Measurements from ENCODE around the gene TM2D3. TPM values are rescaled to one million over a fixed set of nuclear protein-coding genes. Genes with fewer than 3 reads are reported as not detected.

The TM2D3 gene
- total RNA-seq, 1 experiment from 2014 or later, result 23.1 TPM

- no peak for DNase-seq (ENCODE audit: low spot score)
- H3K9me3 Mint-ChIP-seq, result no peaks in the 10 kb centered on the region
- TF ChIP-seq ZNF416 (CRISPR knock-in tag; IDR thresholded peaks at IDR 0.05) (no peak), ERG (CRISPR knock-in tag; IDR thresholded peaks at IDR 0.05) (no peak), KAT7 (CRISPR knock-in tag; IDR thresholded peaks at IDR 0.05; ENCODE audit: borderline replicate concordance) (no peak), AFF4 (CRISPR knock-in tag; IDR thresholded peaks at IDR 0.05; ENCODE audit: borderline replicate concordance) (no peak), ZNF317 (CRISPR knock-in tag; IDR thresholded peaks at IDR 0.05; ENCODE audit: borderline replicate concordance, low read depth) (no peak), ETV6 (CRISPR knock-in tag; IDR thresholded peaks at IDR 0.05) (no peak), FOXJ3 (CRISPR knock-in tag; IDR thresholded peaks at IDR 0.05; ENCODE audit: borderline replicate concordance) (no peak), NR2C2 (CRISPR knock-in tag; IDR thresholded peaks at IDR 0.05) (no peak), ELF4 (CRISPR knock-in tag; IDR thresholded peaks at IDR 0.05; ENCODE audit: low read depth) (no peak), ATF1 (CRISPR knock-in tag; IDR thresholded peaks at IDR 0.05) (no peak)
- H3K4me3 Mint-ChIP-seq, result no peak overlapping the region
- no peak overlapping the region for H3K27ac Mint-ChIP-seq
- ATAC-seq, result no peak
- no peaks in the 10 kb centered on the region; the same call in 1 of the 2 replicates for H3K36me3 Mint-ChIP-seq
- peaks cover 6% of the 10 kb centered on the region for H3K4me1 Mint-ChIP-seq
- ChIA-PET CTCF (interaction anchor here (1.3 kb wide), 1 partner anchor 39 kb away, joined by 3 read pairs; no protein-coding TSS in a partner anchor), POLR2A (no interaction called here)
- no peaks in the 10 kb centered on the region for H3K27me3 Mint-ChIP-seq (ENCODE audit: low read depth)
These were observed 27.6 kb upstream of the TM2D3 start for GRCh38 chr15:101679806-101680205.

- TF ChIP-seq PRRX2 (CRISPR knock-in tag; IDR thresholded peaks at IDR 0.05), result no peak
- TF ChIP-seq SOX15 (CRISPR knock-in tag; IDR thresholded peaks at IDR 0.05), result no peak
- no peak for TF ChIP-seq ZNF317 (CRISPR knock-in tag; IDR thresholded peaks at IDR 0.05; ENCODE audit: borderline replicate concordance, low read depth)
- Mint-ChIP-seq H3K4me1 (peaks cover 6% of the 10 kb centered on the region), H3K4me3 (no peak overlapping the region), H3K27me3 (ENCODE audit: low read depth) (no peaks in the 10 kb centered on the region), H3K9me3 (no peaks in the 10 kb centered on the region), H3K36me3 (peaks cover 8% of the 10 kb centered on the region), H3K27ac (no peak overlapping the region)
- ChIA-PET POLR2A (no interaction called here), CTCF (no interaction called here)
- ATAC-seq, result no peak
- no peak for DNase-seq (ENCODE audit: low spot score)
These were observed 24.7 kb upstream of the TM2D3 start for GRCh38 chr15:101676921-101677329.

GRCh38 chr15:101675796-101676582 is 23.8 kb upstream of the TM2D3 start:
- POLR2A ChIA-PET, result interaction anchor here (0.7 kb wide), 1 partner anchor 30 kb away, joined by 3 read pairs; no protein-coding TSS in a partner anchor
- Mint-ChIP-seq H3K27ac (no peak overlapping the region), H3K36me3 (peaks cover 8% of the 10 kb centered on the region), H3K4me1 (peaks cover 6% of the 10 kb centered on the region), H3K27me3 (ENCODE audit: low read depth) (no peaks in the 10 kb centered on the region), H3K9me3 (no peaks in the 10 kb centered on the region), H3K4me3 (peak overlapping the region; percentile 10; the same call in 1 of the 2 replicates)
- DNase-seq (ENCODE audit: low spot score), result no peak
- TF ChIP-seq ZNF263 (CRISPR knock-in tag; IDR thresholded peaks at IDR 0.05; ENCODE audit: low read depth) (no peak), MAX (CRISPR knock-in tag; IDR thresholded peaks at IDR 0.05) (peak; percentile 77)
- peak; percentile 78 for ATAC-seq
- CTCF ChIA-PET, result no interaction called here

All from WTC11 (cell line).